ENCODE results near the gene CMIP.

Gene CMIP

GRCh38 chr16:81517150-81517499 is 72.5 kb downstream of the CMIP start:
- peaks cover 75 to 91% (median 87%) of the 10 kb centered on the region in 10 experiments for H3K4me1 ChIP-seq
- H3K27me3 ChIP-seq = no peaks in the 10 kb centered on the region
- H3K4me2 ChIP-seq = no peak overlapping the region
- no peaks in the 10 kb centered on the region for H3K9me3 ChIP-seq (replicated peaks in 1 of 11)
- no peak overlapping the region for H3K4me3 ChIP-seq
- no peak for TF ChIP-seq Cebpa-rat (IDR thresholded peaks at IDR 0.05)
- no peak overlapping the region for H3K9ac ChIP-seq
- H4K20me1 ChIP-seq = peaks cover 98 to 100% (median 100%) of the 10 kb centered on the region in 11 experiments
- H3K27ac ChIP-seq = peak overlapping the region in 4 of 11 experiments; percentile 14 to 43 (median 28); a peak in 6 of 22 replicates
- peaks cover 27 to 48% (median 30%) of the 10 kb centered on the region in 11 experiments for H3K36me3 ChIP-seq

- H3K36me3 ChIP-seq = peaks cover 28 to 55% (median 37%) of the 10 kb centered on the region in 11 experiments
- H3K4me2 ChIP-seq = peak overlapping the region in 10 of 11 experiments; percentile 24 to 91 (median 80); a peak in 16 of 22 replicates
- peaks cover 100% of the 10 kb centered on the region in 11 experiments for H4K20me1 ChIP-seq
- H3K9ac ChIP-seq = peak overlapping the region in 1 of 11 experiments; percentile 15; a peak in 1 of 22 replicates
- no peak overlapping the region for H3K4me3 ChIP-seq
- peaks cover 68 to 89% (median 84%) of the 10 kb centered on the region in 10 experiments for H3K4me1 ChIP-seq
- H3K27me3 ChIP-seq = no peaks in the 10 kb centered on the region
- H3K27ac ChIP-seq = no peak overlapping the region; a peak in 1 of 22 replicates
- no peak for TF ChIP-seq Cebpa-rat (IDR thresholded peaks at IDR 0.05)
- no peaks in the 10 kb centered on the region for H3K9me3 ChIP-seq (replicated peaks in 1 of 11)
Observed at GRCh38 chr16:81517629-81518438, 73.2 kb downstream of the CMIP start.

DNA sequence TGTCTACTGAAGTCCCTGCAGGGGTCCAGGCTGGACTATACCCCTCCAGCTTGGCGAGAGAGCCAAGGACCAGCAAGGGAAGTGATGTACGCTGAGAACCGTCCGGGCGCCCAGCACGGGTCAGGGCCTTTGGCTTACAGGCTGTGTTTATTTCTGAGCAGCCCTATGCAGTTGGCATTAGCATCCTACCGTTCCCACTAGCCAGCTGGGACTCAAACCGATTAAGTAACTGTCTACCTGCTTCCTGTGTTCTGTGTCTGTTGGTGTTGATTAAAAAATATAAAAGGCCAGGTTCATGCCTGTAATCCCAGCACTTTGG is 73.8 kb downstream of the CMIP start:
- peaks cover 100% of the 10 kb centered on the region in 11 experiments for H4K20me1 ChIP-seq
- peak overlapping the region in 1 of 11 experiments; percentile 15; a peak in 1 of 22 replicates for H3K9ac ChIP-seq
- H3K27ac ChIP-seq = no peak overlapping the region; a peak in 1 of 22 replicates
- H3K27me3 ChIP-seq = no peaks in the 10 kb centered on the region
- H3K4me2 ChIP-seq = peak overlapping the region; percentile 24 to 91 (median 80); a peak in 17 of 22 replicates
- peaks cover 62 to 86% (median 78%) of the 10 kb centered on the region in 10 experiments for H3K4me1 ChIP-seq
- TF ChIP-seq Cebpa-rat (IDR thresholded peaks at IDR 0.05) = no peak
- peaks cover 34 to 59% (median 43%) of the 10 kb centered on the region in 11 experiments for H3K36me3 ChIP-seq
- no peak overlapping the region for H3K4me3 ChIP-seq
- no peaks in the 10 kb centered on the region for H3K9me3 ChIP-seq (replicated peaks in 1 of 11)

- peak overlapping the region in 10 of 11 experiments; percentile 3 to 58 (median 36); a peak in 18 of 22 replicates for H3K27ac ChIP-seq
- H4K20me1 ChIP-seq = peaks cover 100% of the 10 kb centered on the region in 11 experiments
Observed at GRCh38 chr16:81519301-81520150, 74.9 kb downstream of the CMIP start.

DNA sequence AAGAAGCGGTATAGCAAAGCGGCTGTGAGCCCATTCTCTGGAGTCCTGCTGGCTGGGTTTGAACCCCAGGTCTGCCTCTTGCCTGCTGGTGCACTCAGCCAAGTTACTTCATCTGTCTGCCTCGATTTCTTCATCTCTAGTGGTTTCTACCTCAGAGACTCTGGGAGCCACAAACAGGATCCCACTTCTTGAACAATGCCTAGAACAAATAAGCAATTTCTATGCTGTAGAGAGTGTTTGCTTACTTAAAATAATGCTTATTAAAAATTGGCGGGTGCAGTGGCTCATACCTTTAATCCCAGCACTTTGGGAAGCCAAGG is 75.5 kb downstream of the CMIP start:
- Histone ChIP-seq H3K27ac (peak overlapping the region in 9 of 11 experiments; percentile 3 to 58 (median 41); a peak in 15 of 22 replicates), H3K4me3 (0 out of 20 replicates have a peak overlapping the region, but pooled peaks of 1 of the 10 experiments have one; percentile 4), H3K9me3 (replicated peaks in 1 of 11) (no peaks in the 10 kb centered on the region), H3K4me1 (peaks cover 45 to 79% (median 61%) of the 10 kb centered on the region in 10 experiments), H4K20me1 (peaks cover 100% of the 10 kb centered on the region in 11 experiments), H3K27me3 (no peaks in the 10 kb centered on the region), H3K9ac (peak overlapping the region in 5 of 11 experiments; percentile 1 to 37 (median 26); a peak in 6 of 22 replicates), H3K4me2 (peak overlapping the region; percentile 64 to 91 (median 81)), H3K36me3 (peaks cover 39 to 71% (median 55%) of the 10 kb centered on the region in 11 experiments)
- no peak for TF ChIP-seq Cebpa-rat (IDR thresholded peaks at IDR 0.05)

More at GRCh38 chr16:81519301-81520150, 74.9 kb downstream of the CMIP start:
- H3K4me2 ChIP-seq = peak overlapping the region; percentile 64 to 91 (median 81)
- H3K27me3 ChIP-seq = no peaks in the 10 kb centered on the region
- peak overlapping the region in 6 of 11 experiments; percentile 1 to 37 (median 26); a peak in 7 of 22 replicates for H3K9ac ChIP-seq
- no peaks in the 10 kb centered on the region for H3K9me3 ChIP-seq (replicated peaks in 1 of 11)
- H3K4me3 ChIP-seq = 0 out of 20 replicates have a peak overlapping the region, but pooled peaks of 1 of the 10 experiments have one; percentile 4
- peaks cover 39 to 71% (median 54%) of the 10 kb centered on the region in 11 experiments for H3K36me3 ChIP-seq
- H3K4me1 ChIP-seq = peaks cover 51 to 85% (median 67%) of the 10 kb centered on the region in 10 experiments
- TF ChIP-seq Cebpa-rat (IDR thresholded peaks at IDR 0.05) = no peak

DNA sequence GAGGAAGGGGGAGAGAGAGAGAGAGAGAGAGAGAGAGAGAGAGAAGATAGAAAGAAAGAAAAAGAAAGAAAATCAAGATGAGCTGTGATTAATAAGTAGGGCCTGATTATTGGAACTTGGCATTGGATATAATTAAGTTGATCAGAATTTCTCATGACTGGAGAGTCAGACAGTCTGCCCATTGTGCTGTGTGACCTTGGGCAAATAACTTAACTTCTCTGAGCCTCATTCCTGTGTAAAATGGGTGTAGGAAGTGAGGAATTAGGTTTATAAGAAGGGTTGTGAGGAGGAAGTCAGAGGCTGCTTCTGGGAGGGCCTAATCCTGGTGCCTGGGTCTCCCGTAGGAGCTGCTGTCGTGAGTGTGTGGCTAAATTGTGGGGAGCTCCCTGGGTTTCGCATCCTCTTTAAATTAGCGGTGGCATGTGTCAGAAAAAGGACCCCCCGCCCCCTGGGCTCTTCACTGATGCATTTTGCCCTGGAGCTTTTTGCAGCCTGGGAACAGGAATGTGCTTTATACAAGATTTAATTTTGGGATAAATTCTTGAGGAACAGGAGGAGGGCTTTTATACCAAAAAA is 76.0 kb downstream of the CMIP start:
- Histone ChIP-seq H3K4me1 (peaks cover 39 to 73% (median 56%) of the 10 kb centered on the region in 10 experiments), H3K27ac (peak overlapping the region in 9 of 11 experiments; percentile 3 to 58 (median 41); a peak in 10 of 22 replicates), H3K27me3 (no peaks in the 10 kb centered on the region), H4K20me1 (peaks cover 99 to 100% (median 100%) of the 10 kb centered on the region in 11 experiments), H3K36me3 (peaks cover 41 to 69% (median 55%) of the 10 kb centered on the region in 11 experiments), H3K9me3 (replicated peaks in 1 of 11) (no peaks in the 10 kb centered on the region), H3K4me2 (peak overlapping the region; percentile 64 to 91 (median 81); a peak in 21 of 22 replicates), H3K9ac (peak overlapping the region in 2 of 11 experiments; percentile 1 to 37; a peak in 4 of 22 replicates), H3K4me3 (0 out of 20 replicates have a peak overlapping the region, but pooled peaks of 1 of the 10 experiments have one; percentile 4)
- no peak for TF ChIP-seq Cebpa-rat (IDR thresholded peaks at IDR 0.05)

GRCh38 chr16:81521141-81521626 is 76.6 kb downstream of the CMIP start:
- peaks cover 41 to 69% (median 51%) of the 10 kb centered on the region in 11 experiments for H3K36me3 ChIP-seq
- H4K20me1 ChIP-seq = peaks cover 99 to 100% (median 100%) of the 10 kb centered on the region in 11 experiments
- no peaks in the 10 kb centered on the region for H3K9me3 ChIP-seq (replicated peaks in 1 of 11)
- no peak overlapping the region for H3K4me3 ChIP-seq
- peak overlapping the region in 10 of 11 experiments; percentile 64 to 91 (median 81); a peak in 19 of 22 replicates for H3K4me2 ChIP-seq
- no peak overlapping the region for H3K27ac ChIP-seq
- TF ChIP-seq Cebpa-rat (IDR thresholded peaks at IDR 0.05) = no peak
- peaks cover 35 to 70% (median 51%) of the 10 kb centered on the region in 10 experiments for H3K4me1 ChIP-seq
- H3K9ac ChIP-seq = no peak overlapping the region
- H3K27me3 ChIP-seq = no peaks in the 10 kb centered on the region
